Measurements from ENCODE around the gene HAP1. TPM values are rescaled to one million over a fixed set of nuclear protein-coding genes. Genes with fewer than 3 reads are reported as not detected.

The HAP1 gene
- total and polyA plus RNA-seq, 7 donors = under 0.01 to 4.3 (median 0.71) TPM

DNA sequence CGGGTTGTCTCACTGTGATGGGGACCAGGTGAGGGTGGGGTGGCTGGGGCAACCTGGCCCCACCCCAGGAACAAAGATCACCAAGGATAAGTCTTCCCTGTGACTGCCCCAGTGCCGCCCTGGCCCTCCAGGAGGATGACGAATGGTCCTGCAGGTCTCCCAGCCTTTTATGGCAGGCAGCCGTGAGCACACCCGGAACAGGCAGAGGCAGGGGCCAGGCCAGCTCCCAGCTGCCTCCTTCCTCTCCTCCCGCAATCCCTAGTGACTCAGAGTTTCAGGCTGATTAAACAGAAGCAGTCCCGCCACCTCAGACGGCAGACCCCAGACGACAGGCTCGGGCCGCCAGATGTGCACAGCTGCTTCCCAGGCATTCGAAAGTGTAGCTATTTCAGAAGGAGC, 38.7 kb upstream of the HAP1 start:
- peaks cover 0 to 23% (median 0%) of the 10 kb centered on the region in 4 donors for H3K36me3 ChIP-seq
- H3K27ac ChIP-seq = peak overlapping the region; percentile 42 to 65 (median 54)
- peaks cover 0 to 56% (median 47%) of the 10 kb centered on the region in 4 donors for H3K4me1 ChIP-seq

GRCh38 chr17:41772586-41773189, 38.2 kb upstream of the HAP1 start:
- intact Hi-C loops (cut with DNase I) = no loop called here
- no peak for DNase-seq
- 20 to 73% methylated on average over 19 of the region's 19 CpGs for WGBS, 2 donors

More for the DNA sequence above, 38.7 kb upstream of the HAP1 start:
- TF ChIP-seq POLR2A (IDR thresholded peaks at IDR 0.05) = peak in 1 of 2 donors; percentile 49
- no peak for TF ChIP-seq CTCF (IDR thresholded peaks at IDR 0.05)
- peak in 3 of 4 donors; percentile 9 to 33 (median 26) for TF ChIP-seq POLR2AphosphoS5 (IDR thresholded peaks at IDR 0.05)
- no peak for TF ChIP-seq EP300 (IDR thresholded peaks at IDR 0.05)
- Histone ChIP-seq H3K4me3 (no peak overlapping the region), H3K27me3 (no peaks in the 10 kb centered on the region), H3K9me3 (no peaks in the 10 kb centered on the region)
- peak; percentile 86 for DNase-seq
- WGBS, 2 donors = 5 to 45% methylated on average over 12 of the region's 12 CpGs
- intact Hi-C loops (cut with DNase I) = no loop called here

GRCh38 chr17:41772218-41772585, 37.8 kb upstream of the HAP1 start:
- intact Hi-C loops (cut with DNase I) = no loop called here
- H3K4me3 ChIP-seq = no peak overlapping the region
- H3K36me3 ChIP-seq = peaks cover 0 to 32% (median 3%) of the 10 kb centered on the region in 4 donors
- H3K27me3 ChIP-seq = no peaks in the 10 kb centered on the region
- no peak for DNase-seq
- WGBS, 2 donors = 15 to 73% methylated on average over 4 of the region's 4 CpGs
- H3K4me1 ChIP-seq = peaks cover 0 to 46% (median 37%) of the 10 kb centered on the region in 4 donors
- no peaks in the 10 kb centered on the region for H3K9me3 ChIP-seq
- H3K27ac ChIP-seq = peak overlapping the region in 1 of 4 donors; percentile 65
- TF ChIP-seq POLR2AphosphoS5 (IDR thresholded peaks at IDR 0.05) (no peak), EP300 (IDR thresholded peaks at IDR 0.05) (no peak), CTCF (IDR thresholded peaks at IDR 0.05) (no peak), POLR2A (IDR thresholded peaks at IDR 0.05) (peak in 1 of 2 donors; percentile 26)

More at GRCh38 chr17:41772586-41773189, 38.2 kb upstream of the HAP1 start:
- Histone ChIP-seq H3K9me3 (no peaks in the 10 kb centered on the region), H3K27ac (peak overlapping the region in 2 of 4 donors; percentile 57 to 65), H3K27me3 (no peaks in the 10 kb centered on the region), H3K4me3 (no peak overlapping the region), H3K4me1 (peaks cover 0 to 51% (median 42%) of the 10 kb centered on the region in 4 donors), H3K36me3 (peaks cover 0 to 28% (median under 1%) of the 10 kb centered on the region in 4 donors)
- TF ChIP-seq POLR2AphosphoS5 (IDR thresholded peaks at IDR 0.05) (no peak), CTCF (IDR thresholded peaks at IDR 0.05) (no peak), EP300 (IDR thresholded peaks at IDR 0.05) (no peak), POLR2A (IDR thresholded peaks at IDR 0.05) (no peak)

DNA sequence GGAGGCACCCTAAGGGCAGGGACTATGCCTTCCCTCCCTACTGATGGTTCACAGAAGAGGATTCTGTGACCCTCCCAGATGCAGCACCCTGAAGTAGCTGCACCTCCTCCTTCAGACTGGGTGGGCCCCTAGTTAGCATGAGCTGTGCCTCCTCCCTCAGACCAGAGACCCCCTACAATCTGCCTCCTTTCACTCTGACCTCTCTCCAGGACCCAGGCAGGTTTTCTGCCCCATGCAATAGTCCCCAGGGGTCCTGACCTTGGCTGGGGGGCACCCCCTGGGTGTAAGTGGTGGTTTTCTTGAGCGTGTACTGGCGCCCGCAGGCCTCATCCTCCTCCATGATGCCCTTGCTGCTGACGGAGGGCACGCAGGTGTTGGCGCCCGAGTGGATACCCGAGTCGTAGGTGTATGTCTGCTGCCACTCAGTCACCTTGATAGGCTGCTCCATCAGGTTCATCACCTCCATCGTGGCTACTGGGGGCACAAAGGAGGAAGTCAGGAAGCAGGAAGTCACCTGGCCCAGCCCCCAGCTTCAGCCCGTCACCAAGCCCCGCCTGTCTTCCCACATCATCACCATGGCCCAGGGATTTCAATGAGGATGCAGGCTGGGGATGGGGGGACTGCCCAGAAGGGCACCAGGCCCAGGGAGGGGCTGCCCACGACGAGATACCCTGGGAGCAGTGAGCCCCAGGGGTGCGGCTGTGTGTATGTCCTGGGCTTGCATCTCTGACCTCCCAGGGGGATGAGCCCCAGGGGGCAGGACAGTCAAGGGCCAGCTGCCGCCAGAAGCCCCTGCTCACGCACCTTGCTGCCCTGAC, 37.2 kb upstream of the HAP1 start:
- H3K27ac ChIP-seq = peak overlapping the region in 1 of 4 donors; percentile 65
- no peak for DNase-seq
- H3K4me1 ChIP-seq = peaks cover 0 to 40% (median 32%) of the 10 kb centered on the region in 4 donors
- intact Hi-C loops (cut with DNase I) = no loop called here
- whole genome bisulfite sequencing, 2 donors = 59 to 75% methylated on average over 17 of the region's 17 CpGs
- H3K27me3 ChIP-seq = no peaks in the 10 kb centered on the region
- peaks cover 0 to 36% (median 3%) of the 10 kb centered on the region in 4 donors for H3K36me3 ChIP-seq
- no peak overlapping the region for H3K4me3 ChIP-seq
- TF ChIP-seq EP300 (IDR thresholded peaks at IDR 0.05) = no peak
- no peak for TF ChIP-seq CTCF (IDR thresholded peaks at IDR 0.05)
- TF ChIP-seq POLR2A (IDR thresholded peaks at IDR 0.05) = no peak
- TF ChIP-seq POLR2AphosphoS5 (IDR thresholded peaks at IDR 0.05) = no peak
- no peaks in the 10 kb centered on the region for H3K9me3 ChIP-seq

All from sigmoid colon (tissue), 7 donors.